NB4 (cell line): ENCODE data around the gene PAX5.

Experiments
- DNase-seq: peaks from one replicate; pipeline ENCODE4 v3.0.0; 2010; ENCODE audit warnings: low read depth
- H3K4me3 ChIP-seq: one replicate; pipeline ENCODE4 v1.5.1; 2011; ENCODE audit warnings: mild to moderate bottlenecking, low read depth, low read length, moderate library complexity
- MYC ChIP-seq: IDR thresholded peaks from 2 replicates; pipeline ENCODE4 v1.6.1; 2011; ENCODE audit warnings: low read depth, low read length
- POLR2A ChIP-seq: IDR thresholded peaks from 2 replicates; pipeline ENCODE4 v1.6.1; 2011; ENCODE audit warnings: mild to moderate bottlenecking; ENCODE audit not compliant: insufficient read length; ENCODE audit errors: extremely low read depth
- TF ChIP-seq, protein P1 (sequence below): IDR thresholded peaks from one replicate; pipeline ENCODE4 v1.5.1; 2012; ENCODE audit warnings: low read depth, low read length
- TF ChIP-seq, protein P2 (sequence below): IDR thresholded peaks from 2 replicates; pipeline ENCODE4 v1.6.1; 2011; ENCODE audit warnings: low read depth, low read length

The PAX5 gene

DNA sequence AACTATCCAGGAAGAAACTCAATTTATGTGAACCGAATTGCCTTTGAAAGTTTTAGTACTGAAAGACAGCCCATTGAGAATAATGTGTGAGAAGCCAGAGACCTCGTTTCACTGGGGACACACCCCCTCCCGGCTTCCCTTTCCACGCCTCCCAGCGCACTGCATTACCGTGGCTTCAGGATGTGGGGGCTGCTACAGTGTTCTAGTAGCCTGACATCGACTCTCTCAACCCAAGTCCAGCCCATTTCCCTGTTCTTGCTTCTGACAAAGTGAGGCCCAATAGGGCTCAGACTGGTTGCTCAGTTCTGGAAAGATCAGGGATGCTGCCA lies 3.5 kb downstream of the PAX5 start:
- no peak for TF ChIP-seq MYC
- TF ChIP-seq, protein P1, sequence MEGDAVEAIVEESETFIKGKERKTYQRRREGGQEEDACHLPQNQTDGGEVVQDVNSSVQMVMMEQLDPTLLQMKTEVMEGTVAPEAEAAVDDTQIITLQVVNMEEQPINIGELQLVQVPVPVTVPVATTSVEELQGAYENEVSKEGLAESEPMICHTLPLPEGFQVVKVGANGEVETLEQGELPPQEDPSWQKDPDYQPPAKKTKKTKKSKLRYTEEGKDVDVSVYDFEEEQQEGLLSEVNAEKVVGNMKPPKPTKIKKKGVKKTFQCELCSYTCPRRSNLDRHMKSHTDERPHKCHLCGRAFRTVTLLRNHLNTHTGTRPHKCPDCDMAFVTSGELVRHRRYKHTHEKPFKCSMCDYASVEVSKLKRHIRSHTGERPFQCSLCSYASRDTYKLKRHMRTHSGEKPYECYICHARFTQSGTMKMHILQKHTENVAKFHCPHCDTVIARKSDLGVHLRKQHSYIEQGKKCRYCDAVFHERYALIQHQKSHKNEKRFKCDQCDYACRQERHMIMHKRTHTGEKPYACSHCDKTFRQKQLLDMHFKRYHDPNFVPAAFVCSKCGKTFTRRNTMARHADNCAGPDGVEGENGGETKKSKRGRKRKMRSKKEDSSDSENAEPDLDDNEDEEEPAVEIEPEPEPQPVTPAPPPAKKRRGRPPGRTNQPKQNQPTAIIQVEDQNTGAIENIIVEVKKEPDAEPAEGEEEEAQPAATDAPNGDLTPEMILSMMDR = no peak
- TF ChIP-seq, protein P2, sequence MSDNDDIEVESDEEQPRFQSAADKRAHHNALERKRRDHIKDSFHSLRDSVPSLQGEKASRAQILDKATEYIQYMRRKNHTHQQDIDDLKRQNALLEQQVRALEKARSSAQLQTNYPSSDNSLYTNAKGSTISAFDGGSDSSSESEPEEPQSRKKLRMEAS = no peak
- no peak for TF ChIP-seq POLR2A
- DNase-seq = no peak
- no peak overlapping the region for H3K4me3 ChIP-seq

- TF ChIP-seq, protein P2 = no peak
- TF ChIP-seq POLR2A (no peak), MYC (no peak)
- TF ChIP-seq, protein P1 = no peak
- no peak overlapping the region for H3K4me3 ChIP-seq
- DNase-seq = no peak
Observed at GRCh38 chr9:37029776-37030610, 4.1 kb downstream of the PAX5 start.

DNA sequence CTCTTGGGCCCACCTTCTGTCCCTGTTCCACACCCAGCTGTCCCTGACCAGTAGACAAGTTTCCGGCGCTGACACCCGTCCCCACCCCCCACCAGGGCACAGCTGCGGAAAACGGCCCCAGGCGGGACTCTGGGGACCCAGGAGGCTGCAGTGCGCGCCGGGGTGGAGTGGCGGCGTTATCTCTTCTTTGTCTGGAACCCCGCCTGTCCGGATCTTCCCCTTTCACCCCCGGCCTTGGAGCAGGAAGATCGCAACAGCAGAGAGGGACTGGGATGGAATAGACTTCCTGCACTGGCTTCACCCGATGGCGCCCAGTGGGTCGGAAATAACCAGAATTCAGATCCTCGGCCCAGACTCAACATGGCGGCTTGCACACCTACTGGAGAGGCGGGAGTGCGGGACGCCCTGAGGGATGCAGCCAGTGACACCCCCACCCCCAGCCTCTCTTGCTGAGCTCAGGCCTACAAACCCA lies 4.7 kb downstream of the PAX5 start:
- no peak overlapping the region for H3K4me3 ChIP-seq
- peak; percentile 15 for DNase-seq
- TF ChIP-seq, protein P1 = no peak
- TF ChIP-seq POLR2A = no peak
- TF ChIP-seq, protein P2 = no peak
- no peak for TF ChIP-seq MYC

DNA sequence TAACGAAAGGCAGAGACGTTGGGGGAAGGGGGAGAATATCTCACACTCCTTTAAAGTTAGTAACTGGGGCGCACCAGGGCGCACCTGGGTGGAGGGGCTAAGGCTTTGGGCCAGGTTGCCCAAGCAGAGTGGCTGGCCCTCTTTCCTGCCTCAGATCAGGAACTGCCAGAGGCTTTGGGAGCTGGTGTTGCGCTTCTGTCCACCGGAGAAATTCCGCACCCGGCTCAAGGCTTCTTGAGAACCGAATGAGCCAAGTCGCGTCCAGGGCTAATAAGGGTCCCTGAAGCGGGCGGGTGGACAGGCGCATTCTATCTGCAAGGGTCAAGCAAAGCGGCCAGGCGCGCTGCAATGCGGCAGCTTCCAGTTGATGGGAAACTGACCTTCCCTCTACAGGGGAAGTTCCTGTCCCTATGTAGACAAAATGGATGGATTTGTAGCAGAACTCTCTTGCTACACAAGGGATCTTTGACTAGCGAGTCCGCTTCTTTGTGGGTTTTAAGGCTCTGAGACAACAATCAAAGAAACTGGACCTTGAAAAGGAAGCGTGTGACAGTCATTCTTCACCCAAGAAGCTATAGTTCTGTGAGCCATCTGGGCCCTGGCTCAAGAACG lies 5.5 kb downstream of the PAX5 start:
- H3K4me3 ChIP-seq = no peak overlapping the region
- DNase-seq = no peak

DNA sequence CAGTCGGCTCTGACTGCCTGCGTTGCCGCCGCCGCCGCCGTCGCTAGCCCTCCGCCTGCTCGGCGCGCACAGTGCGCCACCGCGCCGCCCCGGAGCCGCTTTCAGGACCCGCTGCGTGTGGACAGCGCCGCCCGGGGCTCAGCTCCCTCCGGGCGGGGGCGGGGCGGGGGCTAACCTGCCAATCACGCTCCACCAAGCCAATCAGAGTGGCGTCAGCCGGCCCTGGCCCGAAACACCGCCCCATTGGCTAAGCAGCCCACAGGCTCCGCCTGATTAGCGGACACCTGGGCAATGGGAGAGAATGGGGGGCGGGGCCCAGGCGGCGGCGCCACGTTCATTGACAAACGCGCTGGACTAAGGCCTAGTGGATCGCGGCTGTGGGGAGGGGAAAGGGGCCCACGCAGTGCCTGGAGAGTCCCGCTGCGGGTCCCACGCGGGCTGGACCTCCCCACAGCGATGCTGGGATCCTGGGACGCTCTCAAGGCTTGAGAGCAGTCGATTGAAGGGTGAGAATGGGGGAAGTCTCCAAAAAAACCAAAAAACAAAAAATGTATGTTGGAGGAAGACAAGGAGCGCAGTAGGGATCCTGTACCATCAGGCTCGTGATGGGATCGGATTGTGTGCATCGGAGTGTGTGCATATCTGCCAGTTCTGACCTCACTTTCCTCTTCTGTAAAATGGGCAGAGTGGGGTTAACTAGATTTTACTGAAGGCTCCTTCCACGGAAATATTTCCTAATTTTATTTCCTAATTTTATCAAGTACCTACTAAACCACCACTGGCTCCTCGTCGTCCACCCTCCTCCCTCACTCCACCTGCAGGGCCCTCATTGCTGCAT lies 6.3 kb downstream of the PAX5 start:
- peak; percentile 94 for DNase-seq
- H3K4me3 ChIP-seq = no peak overlapping the region

More for the DNA sequence above, 5.5 kb downstream of the PAX5 start:
- TF ChIP-seq, protein P1 = no peak
- TF ChIP-seq, protein P2 = no peak
- TF ChIP-seq POLR2A (no peak), MYC (no peak)

More for the DNA sequence above, 6.3 kb downstream of the PAX5 start:
- TF ChIP-seq POLR2A = no peak
- no peak for TF ChIP-seq MYC
- TF ChIP-seq, protein P2 = no peak
- TF ChIP-seq, protein P1 = no peak
